Keratinocyte (primary cell): Measurements from ENCODE around the gene GPC3.

ENCODE experiments used
- EZH2 ChIP-seq: IDR thresholded peaks from one replicate; pipeline ENCODE4 v1.6.1; 2012; ENCODE audit warnings: inconsistent platforms, mild to moderate bottlenecking, low read length, moderate library complexity
- TF ChIP-seq, protein P1 (sequence below), 3 experiments: IDR thresholded peaks in 1 of 3; conservative IDR thresholded peaks in 1 of 3; optimal IDR thresholded peaks in 1 of 3; 2 replicates in 2 of 3; 3 replicates in 1 of 3; pipeline versions ENCODE3 to v1.5.1; 2011; ENCODE audit warnings: low read length in 3 of 3, mild to moderate bottlenecking in 3 of 3, moderate library complexity in 2 of 3, control low read depth in 1 of 3, inconsistent platforms in 1 of 3; ENCODE audit not compliant: insufficient read depth in 2 of 3; ENCODE audit errors: extremely low read depth in 1 of 3

GRCh38 chrX:133749951-133750350 lies 235.4 kb downstream of the GPC3 start:
- TF ChIP-seq, protein P1, sequence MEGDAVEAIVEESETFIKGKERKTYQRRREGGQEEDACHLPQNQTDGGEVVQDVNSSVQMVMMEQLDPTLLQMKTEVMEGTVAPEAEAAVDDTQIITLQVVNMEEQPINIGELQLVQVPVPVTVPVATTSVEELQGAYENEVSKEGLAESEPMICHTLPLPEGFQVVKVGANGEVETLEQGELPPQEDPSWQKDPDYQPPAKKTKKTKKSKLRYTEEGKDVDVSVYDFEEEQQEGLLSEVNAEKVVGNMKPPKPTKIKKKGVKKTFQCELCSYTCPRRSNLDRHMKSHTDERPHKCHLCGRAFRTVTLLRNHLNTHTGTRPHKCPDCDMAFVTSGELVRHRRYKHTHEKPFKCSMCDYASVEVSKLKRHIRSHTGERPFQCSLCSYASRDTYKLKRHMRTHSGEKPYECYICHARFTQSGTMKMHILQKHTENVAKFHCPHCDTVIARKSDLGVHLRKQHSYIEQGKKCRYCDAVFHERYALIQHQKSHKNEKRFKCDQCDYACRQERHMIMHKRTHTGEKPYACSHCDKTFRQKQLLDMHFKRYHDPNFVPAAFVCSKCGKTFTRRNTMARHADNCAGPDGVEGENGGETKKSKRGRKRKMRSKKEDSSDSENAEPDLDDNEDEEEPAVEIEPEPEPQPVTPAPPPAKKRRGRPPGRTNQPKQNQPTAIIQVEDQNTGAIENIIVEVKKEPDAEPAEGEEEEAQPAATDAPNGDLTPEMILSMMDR (optimal IDR thresholded peaks at IDR 0.05 in 1 of 3, IDR thresholded peaks at IDR 0.05 in 1 of 3, conservative IDR thresholded peaks at IDR 0.05 in 1 of 3; ENCODE audit: extremely low read depth in 1 of 3, insufficient read depth in 2 of 3, low read length in 3 of 3), result no peak
- TF ChIP-seq EZH2, result no peak
